Prostate gland (tissue), 2 donors: Measurements from ENCODE around the gene SOX10. TPM values are rescaled to one million over a fixed set of nuclear protein-coding genes. Genes with fewer than 3 reads are reported as not detected.

Experiments
- DNase-seq: peaks from one replicate; pipeline ENCODE4 v3.0.0-alpha.2; 2019; ENCODE audit warnings: low spot score
- H3K27ac ChIP-seq, 2 donors: fragments of 200-600 bp; sonication (generic); 2 replicates each; pipeline ENCODE4 v1.5.1; 2017 to 2019
- H3K27me3 ChIP-seq: fragments of 200-600 bp; sonication (generic); replicated peaks from 2 replicates; pipeline ENCODE4 v1.5.1; 2019; ENCODE audit not compliant: insufficient read depth
- H3K36me3 ChIP-seq, 2 donors: fragments of 200-600 bp; sonication (generic); 1 replicate in 1 of 2; 2 replicates in 1 of 2; pipeline versions ENCODE4 v1.5.1 to v1.8.1; 2017 to 2019
- H3K4me1 ChIP-seq: fragments of 200-600 bp; sonication (generic); replicated peaks from 2 replicates; pipeline ENCODE4 v1.5.1; 2019
- H3K4me3 ChIP-seq, 2 donors: fragments of 200-600 bp; sonication (generic); 2 replicates each; pipeline ENCODE4 v1.5.1; 2017 to 2019
- H3K9me3 ChIP-seq: fragments of 200-600 bp; sonication (generic); 2 replicates; pipeline ENCODE4 v1.5.1; 2017
- POLR2A ChIP-seq: fragments of 450-650 bp; IDR thresholded peaks from one replicate; pipeline ENCODE4 v1.6.1; 2016; ENCODE audit warnings: antibody characterized with exemption, mild to moderate bottlenecking
- POLR2AphosphoS5 ChIP-seq: sonication (generic); formaldehyde crosslinking; IDR thresholded peaks from one replicate; pipeline ENCODE4 v1.6.1; 2017; ENCODE audit warnings: antibody characterized with exemption
- WGBS: methylation state at CpG from one replicate; pipeline ENCODE4 v1.1.5; 2018; 5-methylcytosine and 5-hydroxymethylcytosine counted together
- intact Hi-C: fragments of 100-400 bp; cut with DNase I; formaldehyde crosslinking; loops from one replicate; pipeline ENCODE4 v1.14.2; 2022
- total RNA-seq, 2 donors: library from RNA; depleted of rRNA; stranded (reverse); fragments of >200 nt; gene quantifications; one replicate each; pipeline ENCODE4 v1.1.0, GENCODE V29; 2016
- TF ChIP-seq, protein P1 (sequence below), 4 experiments: fragments of 200-600 bp in 2 of 4; fragments of 450-650 bp in 2 of 4; sonication (generic) in 2 of 4; IDR thresholded peaks; 1 replicate in 3 of 4; 2 replicates in 1 of 4; pipeline ENCODE4 v1.5.1; 2016 to 2019; ENCODE audit warnings: antibody characterized with exemption in 4 of 4, mild to moderate bottlenecking in 2 of 4, moderate library complexity in 2 of 4

SOX10 gene
- total RNA-seq, 2 donors from 2014 or later = 3.3 to 8.1 TPM

DNA sequence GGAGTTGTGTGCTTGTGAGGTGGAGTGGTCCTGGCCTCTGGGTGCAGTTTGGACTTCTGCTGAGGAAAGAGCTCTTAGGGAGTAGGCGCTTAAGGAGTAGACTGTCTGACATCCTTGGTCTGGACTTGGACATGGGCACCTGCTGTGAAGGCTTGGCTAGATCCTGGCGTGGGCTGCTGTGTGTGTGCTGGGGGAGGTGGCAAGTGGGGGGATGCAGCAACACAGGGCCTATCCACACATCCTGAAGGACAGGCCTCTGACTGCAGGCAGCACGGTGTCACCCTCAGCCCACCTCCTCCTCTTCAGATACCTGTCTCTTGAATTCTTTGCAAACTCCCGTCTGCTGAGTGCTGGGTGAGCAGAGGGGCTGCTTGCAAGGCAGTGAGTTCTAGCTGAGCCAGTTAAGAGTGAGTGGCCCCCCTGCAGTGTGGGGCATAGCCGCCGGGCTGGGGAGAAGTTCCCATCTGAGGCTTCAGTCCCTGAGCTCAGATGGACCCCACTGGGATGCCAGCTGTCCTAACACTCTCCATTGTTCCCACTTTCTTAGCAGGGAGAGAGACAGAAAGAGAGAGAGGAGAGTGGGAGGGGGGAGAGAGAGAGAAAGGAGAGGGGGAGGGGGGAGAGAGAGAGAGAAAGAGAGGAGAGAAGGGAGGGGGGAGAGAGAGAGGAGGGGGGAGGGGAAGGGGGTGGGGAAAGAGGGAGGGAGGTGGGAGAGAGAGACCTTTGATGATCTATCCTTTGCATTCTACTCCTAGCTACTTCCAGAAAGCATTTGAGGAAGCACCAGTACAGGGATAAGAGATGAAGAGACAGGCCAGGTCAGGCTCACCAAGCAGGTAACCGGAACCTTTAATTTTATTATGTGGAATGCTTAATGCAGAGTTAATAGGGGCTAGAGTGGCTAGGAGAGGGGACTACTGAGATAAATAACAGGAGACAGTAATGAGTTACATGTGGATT lies 12.6 kb downstream of the SOX10 start:
- Histone ChIP-seq H3K4me1 (no peaks in the 10 kb centered on the region), H3K36me3 (no peaks in the 10 kb centered on the region), H3K4me3 (no peak overlapping the region), H3K27ac (no peak overlapping the region), H3K9me3 (no peaks in the 10 kb centered on the region), H3K27me3 (no peaks in the 10 kb centered on the region)
- DNase-seq = no peak
- WGBS = 74% methylated on average over 7 of the region's 7 CpGs
- TF ChIP-seq POLR2A (no peak), POLR2AphosphoS5 (no peak)
- intact Hi-C loops = no loop called here

DNA sequence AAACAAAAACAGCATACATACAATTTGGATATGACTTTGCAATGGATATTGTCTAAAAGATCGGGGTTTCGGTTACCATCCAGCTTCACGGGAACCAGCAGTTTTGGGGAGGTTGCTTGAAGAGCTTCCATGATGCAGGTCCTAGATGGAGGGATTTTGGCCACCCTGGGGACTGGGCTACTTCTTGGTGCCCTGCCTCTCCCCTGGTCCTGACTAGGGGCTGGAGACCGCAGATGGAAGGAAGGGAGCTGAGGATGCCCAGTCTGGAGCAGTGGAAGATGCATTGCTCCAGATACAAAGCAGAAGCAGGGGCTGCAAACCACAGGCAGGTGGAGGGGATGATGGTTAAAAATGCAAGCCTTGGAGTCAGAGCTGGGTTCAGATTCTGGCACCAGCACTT lies 13.5 kb downstream of the SOX10 start:
- no peak for DNase-seq
- Histone ChIP-seq H3K27ac (no peak overlapping the region), H3K27me3 (no peaks in the 10 kb centered on the region), H3K36me3 (no peaks in the 10 kb centered on the region), H3K9me3 (no peaks in the 10 kb centered on the region), H3K4me1 (no peaks in the 10 kb centered on the region), H3K4me3 (no peak overlapping the region)
- no peak for TF ChIP-seq POLR2AphosphoS5
- TF ChIP-seq, protein P1, sequence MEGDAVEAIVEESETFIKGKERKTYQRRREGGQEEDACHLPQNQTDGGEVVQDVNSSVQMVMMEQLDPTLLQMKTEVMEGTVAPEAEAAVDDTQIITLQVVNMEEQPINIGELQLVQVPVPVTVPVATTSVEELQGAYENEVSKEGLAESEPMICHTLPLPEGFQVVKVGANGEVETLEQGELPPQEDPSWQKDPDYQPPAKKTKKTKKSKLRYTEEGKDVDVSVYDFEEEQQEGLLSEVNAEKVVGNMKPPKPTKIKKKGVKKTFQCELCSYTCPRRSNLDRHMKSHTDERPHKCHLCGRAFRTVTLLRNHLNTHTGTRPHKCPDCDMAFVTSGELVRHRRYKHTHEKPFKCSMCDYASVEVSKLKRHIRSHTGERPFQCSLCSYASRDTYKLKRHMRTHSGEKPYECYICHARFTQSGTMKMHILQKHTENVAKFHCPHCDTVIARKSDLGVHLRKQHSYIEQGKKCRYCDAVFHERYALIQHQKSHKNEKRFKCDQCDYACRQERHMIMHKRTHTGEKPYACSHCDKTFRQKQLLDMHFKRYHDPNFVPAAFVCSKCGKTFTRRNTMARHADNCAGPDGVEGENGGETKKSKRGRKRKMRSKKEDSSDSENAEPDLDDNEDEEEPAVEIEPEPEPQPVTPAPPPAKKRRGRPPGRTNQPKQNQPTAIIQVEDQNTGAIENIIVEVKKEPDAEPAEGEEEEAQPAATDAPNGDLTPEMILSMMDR (IDR thresholded peaks at IDR 0.05) = no peak
- no peak for TF ChIP-seq POLR2A
- 97% methylated on average over 4 of the region's 4 CpGs for WGBS
- intact Hi-C loops = no loop called here

DNA sequence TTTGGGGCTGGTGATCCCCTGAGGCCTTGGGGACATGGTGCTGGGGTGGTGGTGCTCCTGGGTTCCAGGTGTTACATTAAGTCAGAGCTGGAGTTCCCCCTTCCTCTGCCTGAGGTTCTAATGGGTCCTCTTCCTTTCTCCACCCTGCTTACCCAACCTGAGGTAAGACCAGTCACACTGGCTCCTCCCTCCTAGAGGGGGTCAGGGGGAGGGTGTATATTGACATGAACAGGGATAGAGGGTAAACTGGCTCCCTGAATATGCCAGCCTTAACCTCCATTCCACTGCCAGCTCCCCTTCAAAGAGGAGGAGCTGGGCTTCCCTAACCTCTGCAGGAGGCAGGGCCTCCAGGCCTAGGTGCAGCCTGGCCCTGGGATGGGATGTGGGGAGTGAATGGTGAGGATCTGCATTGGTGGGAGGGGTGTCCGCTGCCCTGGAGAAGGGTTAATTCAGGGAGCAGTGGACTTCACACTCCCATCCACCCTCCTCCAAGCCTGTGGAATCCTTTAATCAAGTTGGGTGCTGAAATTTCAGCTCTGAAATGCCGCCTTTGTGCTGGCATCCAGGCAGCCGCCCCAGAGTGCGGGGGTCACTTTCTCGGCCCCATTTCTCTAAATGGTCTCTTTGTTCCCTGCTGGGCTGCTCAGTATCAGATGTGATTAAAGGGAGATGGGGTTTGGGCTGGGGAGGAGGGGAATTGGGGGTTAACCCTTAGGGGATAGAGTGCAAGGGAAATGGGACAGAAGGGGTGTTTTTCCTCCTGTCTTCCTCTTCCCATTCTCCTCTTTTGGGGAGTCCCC lies 15.7 kb downstream of the SOX10 start:
- no peak overlapping the region for H3K4me3 ChIP-seq
- TF ChIP-seq POLR2AphosphoS5 (no peak), POLR2A (no peak)
- TF ChIP-seq, protein P1 (IDR thresholded peaks at IDR 0.05) = no peak
- no peak overlapping the region for H3K27ac ChIP-seq
- no peak for DNase-seq
- no peaks in the 10 kb centered on the region for H3K9me3 ChIP-seq
- H3K4me1 ChIP-seq = no peaks in the 10 kb centered on the region
- intact Hi-C loops = no loop called here
- H3K36me3 ChIP-seq = no peaks in the 10 kb centered on the region
- 82% methylated on average over 5 of the region's 5 CpGs for WGBS
- no peaks in the 10 kb centered on the region for H3K27me3 ChIP-seq

DNA sequence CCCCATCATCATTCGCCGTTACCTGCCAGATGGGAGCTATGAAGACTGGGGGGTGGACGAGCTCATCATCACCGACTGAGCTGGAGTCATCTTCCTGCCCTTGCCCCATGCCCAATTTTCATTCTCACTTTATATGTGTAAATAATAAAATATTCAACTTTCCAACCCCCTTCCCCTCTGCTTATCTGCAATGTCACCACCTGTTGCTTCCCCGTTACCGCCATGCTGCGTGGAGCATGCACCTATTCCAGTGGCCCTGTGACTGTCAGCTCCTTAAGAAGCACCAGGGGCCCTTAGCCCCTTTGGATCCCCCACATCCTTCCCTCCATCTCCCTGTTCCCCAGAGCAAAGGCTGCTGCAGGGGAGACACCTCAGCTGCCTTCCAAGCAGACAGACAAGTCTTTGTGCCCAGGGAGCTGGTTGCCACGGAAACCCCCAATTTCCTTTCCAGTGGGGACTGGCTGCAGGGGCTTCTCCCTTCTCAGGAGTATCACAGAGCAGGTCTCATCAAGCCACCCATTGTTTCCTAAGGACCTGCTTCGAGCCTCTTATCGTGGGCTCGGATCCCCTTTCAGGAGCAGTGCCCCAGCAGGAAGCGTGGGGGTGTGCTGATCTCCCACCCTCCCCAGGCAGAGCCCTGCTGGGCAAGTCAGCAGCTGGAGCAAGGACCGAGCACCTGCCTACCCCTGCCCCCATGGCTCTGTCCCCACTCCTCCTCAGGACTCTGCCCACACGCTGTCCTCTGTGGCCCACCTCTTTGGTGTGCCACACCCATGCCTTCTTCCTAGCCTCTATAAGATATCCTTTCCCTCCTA lies 16.5 kb downstream of the SOX10 start:
- intact Hi-C loops = no loop called here

More for the DNA sequence above, 16.5 kb downstream of the SOX10 start:
- no peak overlapping the region for H3K4me3 ChIP-seq
- H3K4me1 ChIP-seq = no peaks in the 10 kb centered on the region
- WGBS = 73% methylated on average over 14 of the region's 14 CpGs
- no peak overlapping the region for H3K27ac ChIP-seq
- TF ChIP-seq, protein P1 (IDR thresholded peaks at IDR 0.05) = no peak
- TF ChIP-seq POLR2AphosphoS5 = no peak
- no peak for DNase-seq
- H3K27me3 ChIP-seq = no peaks in the 10 kb centered on the region
- H3K36me3 ChIP-seq = no peaks in the 10 kb centered on the region
- H3K9me3 ChIP-seq = no peaks in the 10 kb centered on the region
